Ascending aorta (tissue), 2 donors: ENCODE measurements around the gene MT1A. TPM values are rescaled to one million over a fixed set of nuclear protein-coding genes. Genes with fewer than 3 reads are reported as not detected.

Experiments
- DNase-seq, 2 donors: peaks; one replicate each; pipeline ENCODE4 v3.0.0-alpha.2; 2019; ENCODE audit warnings: low spot score in 2 of 2
- H3K27ac ChIP-seq, 2 donors: fragments of 200-600 bp; sonication (generic); one replicate each; pipeline ENCODE4 v1.5.1; 2016 to 2017; ENCODE audit warnings: mild to moderate bottlenecking in 1 of 2
- H3K27me3 ChIP-seq: fragments of 200-600 bp; sonication (generic); one replicate; pipeline ENCODE4 v1.5.1; 2017
- H3K36me3 ChIP-seq, 2 donors: fragments of 200-600 bp; sonication (generic); one replicate each; pipeline ENCODE4 v1.5.1; 2016
- H3K4me1 ChIP-seq, 2 donors: fragments of 200-600 bp; sonication (generic); one replicate each; pipeline ENCODE4 v1.5.1; 2016 to 2017; ENCODE audit warnings: mild to moderate bottlenecking in 1 of 2
- H3K4me3 ChIP-seq, 2 donors: fragments of 200-600 bp; sonication (generic); one replicate each; pipeline ENCODE4 v1.5.1; 2016 to 2017; ENCODE audit warnings: mild to moderate bottlenecking in 1 of 2
- H3K9me3 ChIP-seq, 2 donors: fragments of 200-600 bp; sonication (generic); one replicate each; pipeline ENCODE4 v1.5.1; 2016
- CTCF ChIP-seq, 3 experiments: fragments of 200-600 bp in 2 of 3; fragments of 450-650 bp in 1 of 3; sonication (generic) in 2 of 3; IDR thresholded peaks; one replicate each; pipeline ENCODE4 v1.5.1; 2016 to 2019; ENCODE audit warnings: antibody characterized with exemption in 3 of 3, mild to moderate bottlenecking in 1 of 3, moderate library complexity in 1 of 3
- intact Hi-C: fragments of 100-400 bp; cut with DNase I; formaldehyde crosslinking; loops from one replicate; pipeline ENCODE4 v1.15.1; 2023
- total RNA-seq: library from RNA; depleted of rRNA; stranded (reverse); fragments of >200 nt; gene quantifications from one replicate; pipeline ENCODE4 v1.1.0, GENCODE V29; 2016

MT1A gene
- total RNA-seq, 1 donor from 2014 or later = 183 TPM

DNA sequence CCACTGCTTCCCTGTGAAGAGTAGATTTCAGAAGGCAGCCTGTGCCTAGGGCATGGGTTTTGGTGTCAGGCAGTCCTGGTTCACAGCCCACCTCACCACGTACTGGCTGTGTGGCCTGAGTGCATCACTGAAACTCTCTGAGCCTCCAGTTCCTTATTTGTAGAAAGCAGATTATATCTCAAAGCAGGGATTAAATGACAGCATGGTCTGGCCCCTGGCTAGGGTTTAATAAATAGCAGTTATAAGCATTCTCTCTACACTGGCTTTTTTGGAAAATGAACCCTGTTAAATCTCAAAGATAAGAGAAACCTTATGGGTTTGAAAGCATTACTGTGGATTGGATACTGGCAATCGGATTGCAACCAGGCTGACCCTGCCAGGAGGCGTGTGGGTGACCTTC is 8.9 kb upstream of the MT1A start:
- H3K4me1 ChIP-seq = peaks cover 6 to 16% of the 10 kb centered on the region in 2 donors
- no peaks in the 10 kb centered on the region for H3K36me3 ChIP-seq
- no peak overlapping the region for H3K4me3 ChIP-seq
- H3K27me3 ChIP-seq = no peaks in the 10 kb centered on the region
- H3K27ac ChIP-seq = peak overlapping the region; percentile 85 to 96
- H3K9me3 ChIP-seq = no peaks in the 10 kb centered on the region
- no peak for DNase-seq
- intact Hi-C loops = loop anchor here (5.0 kb wide), 2 partner anchors 437 to 673 kb away; partner anchors contain the start of gene GNAO1
- no peak for TF ChIP-seq CTCF (IDR thresholded peaks at IDR 0.05)

GRCh38 chr16:56630134-56630533 is 8.3 kb upstream of the MT1A start:
- H3K4me1 ChIP-seq = peaks cover 6 to 12% of the 10 kb centered on the region in 2 donors
- H3K4me3 ChIP-seq = no peak overlapping the region
- intact Hi-C loops = loop anchor here (10.0 kb wide), 1 partner anchor 555 kb away; the partner anchor contains the start of genes PSME3IP1 and RSPRY1

GRCh38 chr16:56631197-56631596 is 7.3 kb upstream of the MT1A start:
- Histone ChIP-seq H3K27ac (peak overlapping the region; percentile 88 to 96), H3K36me3 (no peaks in the 10 kb centered on the region), H3K27me3 (no peaks in the 10 kb centered on the region), H3K9me3 (no peaks in the 10 kb centered on the region), H3K4me3 (no peak overlapping the region), H3K4me1 (peaks cover 6 to 12% of the 10 kb centered on the region in 2 donors)
- DNase-seq = no peak
- intact Hi-C loops = loop anchor here (10.0 kb wide), 1 partner anchor 554 kb away; the partner anchor contains the start of genes PSME3IP1 and RSPRY1
- TF ChIP-seq CTCF (IDR thresholded peaks at IDR 0.05) = no peak

More at GRCh38 chr16:56630134-56630533, 8.3 kb upstream of the MT1A start:
- Histone ChIP-seq H3K27me3 (no peaks in the 10 kb centered on the region), H3K36me3 (no peaks in the 10 kb centered on the region), H3K27ac (peak overlapping the region in 1 of 2 donors; percentile 85), H3K9me3 (no peaks in the 10 kb centered on the region)
- TF ChIP-seq CTCF (IDR thresholded peaks at IDR 0.05) = no peak
- DNase-seq = no peak

DNA sequence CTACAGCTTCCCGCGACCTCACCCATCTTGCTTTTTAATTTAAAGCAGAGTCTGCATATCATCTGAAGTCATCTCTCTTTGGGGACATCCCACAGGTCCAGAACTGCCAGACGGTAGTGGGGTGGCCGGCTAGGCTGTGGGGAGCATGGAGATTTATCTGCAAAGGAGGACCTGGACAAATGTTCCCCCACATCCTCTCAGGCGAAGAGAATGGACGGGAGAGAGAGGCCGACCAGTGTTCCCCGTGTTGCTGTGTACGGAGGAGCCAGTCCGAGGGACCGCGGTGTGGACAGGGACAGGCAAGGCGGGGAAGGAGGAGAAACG is 6.7 kb upstream of the MT1A start:
- peak overlapping the region; percentile 88 to 96 for H3K27ac ChIP-seq
- H3K36me3 ChIP-seq = no peaks in the 10 kb centered on the region
- H3K9me3 ChIP-seq = no peaks in the 10 kb centered on the region
- no peak for DNase-seq
- H3K4me1 ChIP-seq = peaks cover 6 to 12% of the 10 kb centered on the region in 2 donors
- peak overlapping the region; percentile 54 to 88 for H3K4me3 ChIP-seq
- no peaks in the 10 kb centered on the region for H3K27me3 ChIP-seq
- intact Hi-C loops = loop anchor here (2.0 to 10.0 kb wide), 2 partner anchors 51 to 553 kb away; partner anchors contain the start of genes MT1X, PSME3IP1 and RSPRY1
- no peak for TF ChIP-seq CTCF (IDR thresholded peaks at IDR 0.05)

GRCh38 chr16:56632156-56632847 is 6.2 kb upstream of the MT1A start, which contains the start of gene MT1M:
Gene MT1M (plus strand): TSS chr16:56632659. CDS start chr16:56632732, 73 bp downstream.
- DNase-seq = peak in 1 of 2 donors; percentile 88
- Histone ChIP-seq H3K27ac (peak within 1 kb of the TSS; percentile 88 to 96), H3K4me1 (peaks cover 3 to 12% of the 10 kb centered on the region in 2 donors), H3K27me3 (no peaks in the 10 kb centered on the region), H3K9me3 (no peaks in the 10 kb centered on the region), H3K4me3 (peak within 1 kb of the TSS; percentile 54 to 88), H3K36me3 (no peaks in the 10 kb centered on the region)
- intact Hi-C loops = loop anchor here (2.0 to 10.0 kb wide), 2 partner anchors 50 to 552 kb away; partner anchors contain the start of genes MT1X, PSME3IP1 and RSPRY1
- TF ChIP-seq CTCF (IDR thresholded peaks at IDR 0.05) = no peak
